Measurements from ENCODE around the gene LCN15.

LCN15 gene

DNA sequence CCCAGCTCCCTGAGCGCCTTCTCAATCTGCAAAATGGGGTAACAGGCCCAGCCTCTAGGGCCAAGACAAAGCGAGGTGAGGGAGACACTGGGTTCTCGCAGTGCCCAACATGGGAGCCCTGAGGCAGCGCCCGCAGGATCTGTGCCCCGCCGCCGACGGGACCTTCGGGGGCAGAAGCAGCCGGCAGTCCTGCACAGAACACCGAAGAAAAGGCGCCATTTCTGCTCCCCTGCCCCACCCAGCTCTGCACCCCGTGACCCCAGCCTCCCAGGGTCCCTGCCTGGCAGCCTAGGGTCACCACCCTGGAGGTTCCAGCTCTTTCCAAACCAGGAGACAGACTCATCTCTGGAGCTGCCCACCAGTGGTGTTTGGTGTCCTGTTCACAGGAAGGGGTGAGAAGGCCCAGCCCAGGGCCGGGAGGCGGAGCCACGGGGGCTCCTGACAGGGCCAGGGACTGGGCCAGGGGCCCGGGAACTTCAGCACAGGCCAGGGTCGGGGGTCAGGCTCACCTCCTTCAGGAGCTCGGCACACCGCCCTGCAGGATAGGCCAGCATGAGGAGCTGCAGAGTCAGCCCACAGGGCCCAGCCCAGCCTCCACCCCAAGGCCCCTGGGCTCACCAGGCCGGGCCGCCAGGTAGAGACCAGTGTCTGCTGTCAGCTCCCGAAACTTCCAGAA is 9.6 kb downstream of the LCN15 start (continued):
- TF ChIP-seq, protein P1, sequence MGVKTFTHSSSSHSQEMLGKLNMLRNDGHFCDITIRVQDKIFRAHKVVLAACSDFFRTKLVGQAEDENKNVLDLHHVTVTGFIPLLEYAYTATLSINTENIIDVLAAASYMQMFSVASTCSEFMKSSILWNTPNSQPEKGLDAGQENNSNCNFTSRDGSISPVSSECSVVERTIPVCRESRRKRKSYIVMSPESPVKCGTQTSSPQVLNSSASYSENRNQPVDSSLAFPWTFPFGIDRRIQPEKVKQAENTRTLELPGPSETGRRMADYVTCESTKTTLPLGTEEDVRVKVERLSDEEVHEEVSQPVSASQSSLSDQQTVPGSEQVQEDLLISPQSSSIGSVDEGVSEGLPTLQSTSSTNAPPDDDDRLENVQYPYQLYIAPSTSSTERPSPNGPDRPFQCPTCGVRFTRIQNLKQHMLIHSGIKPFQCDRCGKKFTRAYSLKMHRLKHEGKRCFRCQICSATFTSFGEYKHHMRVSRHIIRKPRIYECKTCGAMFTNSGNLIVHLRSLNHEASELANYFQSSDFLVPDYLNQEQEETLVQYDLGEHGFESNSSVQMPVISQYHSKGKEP (tag by site-specific recombination; IDR thresholded peaks at IDR 0.05) = no peak
- TF ChIP-seq EGR2 (tag by site-specific recombination; IDR thresholded peaks at IDR 0.05; ENCODE audit: low read depth) = no peak
- TF ChIP-seq, protein P2, sequence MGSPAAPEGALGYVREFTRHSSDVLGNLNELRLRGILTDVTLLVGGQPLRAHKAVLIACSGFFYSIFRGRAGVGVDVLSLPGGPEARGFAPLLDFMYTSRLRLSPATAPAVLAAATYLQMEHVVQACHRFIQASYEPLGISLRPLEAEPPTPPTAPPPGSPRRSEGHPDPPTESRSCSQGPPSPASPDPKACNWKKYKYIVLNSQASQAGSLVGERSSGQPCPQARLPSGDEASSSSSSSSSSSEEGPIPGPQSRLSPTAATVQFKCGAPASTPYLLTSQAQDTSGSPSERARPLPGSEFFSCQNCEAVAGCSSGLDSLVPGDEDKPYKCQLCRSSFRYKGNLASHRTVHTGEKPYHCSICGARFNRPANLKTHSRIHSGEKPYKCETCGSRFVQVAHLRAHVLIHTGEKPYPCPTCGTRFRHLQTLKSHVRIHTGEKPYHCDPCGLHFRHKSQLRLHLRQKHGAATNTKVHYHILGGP (tag by site-specific recombination; IDR thresholded peaks at IDR 0.05) = no peak
- no peak for TF ChIP-seq ZNF529 (tag by site-specific recombination; IDR thresholded peaks at IDR 0.05; ENCODE audit: insufficient replicate concordance)
- TF ChIP-seq ZNF626 (tag by site-specific recombination; IDR thresholded peaks at IDR 0.05) = no peak

DNA sequence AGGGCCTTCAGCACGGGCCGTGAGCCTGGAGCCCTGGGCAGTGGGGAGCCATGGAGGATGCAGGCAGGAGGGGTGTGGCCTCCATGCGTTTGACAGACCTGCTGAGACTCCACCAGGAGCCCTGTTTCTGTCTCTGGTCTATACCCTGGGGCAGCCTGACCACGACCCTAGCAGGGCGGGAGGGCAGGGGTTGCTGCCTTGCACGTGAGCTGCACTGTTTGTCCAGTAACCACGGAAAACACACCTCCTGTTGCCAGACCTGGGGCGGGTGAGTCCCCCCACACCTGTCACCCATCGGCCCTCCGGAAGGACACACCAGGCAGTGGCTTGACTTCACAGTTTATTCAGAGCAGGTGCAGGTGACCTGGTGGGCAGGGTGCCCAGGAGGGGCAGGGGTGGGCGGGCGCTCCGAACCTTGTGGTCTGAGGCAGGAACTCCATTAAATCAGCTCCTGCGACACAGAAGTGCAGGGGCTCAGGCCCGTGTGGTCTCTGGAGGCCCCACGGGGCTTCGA is 10.2 kb downstream of the LCN15 start:
- H3K4me1 ChIP-seq (ENCODE audit: control insufficient read depth, insufficient read depth, low read length) = no peaks in the 10 kb centered on the region
- POLR2A ChIA-PET = no interaction called here
- CTCF ChIA-PET = interaction anchor here (0.6 to 0.8 kb wide), 3 partner anchors 26 to 887 kb away, joined by 3 read pairs; no protein-coding TSS in a partner anchor
- H3K9me3 ChIP-seq (ENCODE audit: control insufficient read depth, insufficient read depth, low read depth, low read length) = no peaks in the 10 kb centered on the region
- no peak for TF ChIP-seq ZNF16 (tag by site-specific recombination; IDR thresholded peaks at IDR 0.05; ENCODE audit: low read depth)
- no peak for TF ChIP-seq ZBTB48 (tag by site-specific recombination; IDR thresholded peaks at IDR 0.05)
- TF ChIP-seq, protein P3, sequence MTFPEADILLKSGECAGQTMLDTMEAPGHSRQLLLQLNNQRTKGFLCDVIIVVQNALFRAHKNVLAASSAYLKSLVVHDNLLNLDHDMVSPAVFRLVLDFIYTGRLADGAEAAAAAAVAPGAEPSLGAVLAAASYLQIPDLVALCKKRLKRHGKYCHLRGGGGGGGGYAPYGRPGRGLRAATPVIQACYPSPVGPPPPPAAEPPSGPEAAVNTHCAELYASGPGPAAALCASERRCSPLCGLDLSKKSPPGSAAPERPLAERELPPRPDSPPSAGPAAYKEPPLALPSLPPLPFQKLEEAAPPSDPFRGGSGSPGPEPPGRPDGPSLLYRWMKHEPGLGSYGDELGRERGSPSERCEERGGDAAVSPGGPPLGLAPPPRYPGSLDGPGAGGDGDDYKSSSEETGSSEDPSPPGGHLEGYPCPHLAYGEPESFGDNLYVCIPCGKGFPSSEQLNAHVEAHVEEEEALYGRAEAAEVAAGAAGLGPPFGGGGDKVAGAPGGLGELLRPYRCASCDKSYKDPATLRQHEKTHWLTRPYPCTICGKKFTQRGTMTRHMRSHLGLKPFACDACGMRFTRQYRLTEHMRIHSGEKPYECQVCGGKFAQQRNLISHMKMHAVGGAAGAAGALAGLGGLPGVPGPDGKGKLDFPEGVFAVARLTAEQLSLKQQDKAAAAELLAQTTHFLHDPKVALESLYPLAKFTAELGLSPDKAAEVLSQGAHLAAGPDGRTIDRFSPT (tag by site-specific recombination; IDR thresholded peaks at IDR 0.05) = no peak
- no peak for TF ChIP-seq GLI4 (tag by site-specific recombination; IDR thresholded peaks at IDR 0.05)
- TF ChIP-seq, protein P4, sequence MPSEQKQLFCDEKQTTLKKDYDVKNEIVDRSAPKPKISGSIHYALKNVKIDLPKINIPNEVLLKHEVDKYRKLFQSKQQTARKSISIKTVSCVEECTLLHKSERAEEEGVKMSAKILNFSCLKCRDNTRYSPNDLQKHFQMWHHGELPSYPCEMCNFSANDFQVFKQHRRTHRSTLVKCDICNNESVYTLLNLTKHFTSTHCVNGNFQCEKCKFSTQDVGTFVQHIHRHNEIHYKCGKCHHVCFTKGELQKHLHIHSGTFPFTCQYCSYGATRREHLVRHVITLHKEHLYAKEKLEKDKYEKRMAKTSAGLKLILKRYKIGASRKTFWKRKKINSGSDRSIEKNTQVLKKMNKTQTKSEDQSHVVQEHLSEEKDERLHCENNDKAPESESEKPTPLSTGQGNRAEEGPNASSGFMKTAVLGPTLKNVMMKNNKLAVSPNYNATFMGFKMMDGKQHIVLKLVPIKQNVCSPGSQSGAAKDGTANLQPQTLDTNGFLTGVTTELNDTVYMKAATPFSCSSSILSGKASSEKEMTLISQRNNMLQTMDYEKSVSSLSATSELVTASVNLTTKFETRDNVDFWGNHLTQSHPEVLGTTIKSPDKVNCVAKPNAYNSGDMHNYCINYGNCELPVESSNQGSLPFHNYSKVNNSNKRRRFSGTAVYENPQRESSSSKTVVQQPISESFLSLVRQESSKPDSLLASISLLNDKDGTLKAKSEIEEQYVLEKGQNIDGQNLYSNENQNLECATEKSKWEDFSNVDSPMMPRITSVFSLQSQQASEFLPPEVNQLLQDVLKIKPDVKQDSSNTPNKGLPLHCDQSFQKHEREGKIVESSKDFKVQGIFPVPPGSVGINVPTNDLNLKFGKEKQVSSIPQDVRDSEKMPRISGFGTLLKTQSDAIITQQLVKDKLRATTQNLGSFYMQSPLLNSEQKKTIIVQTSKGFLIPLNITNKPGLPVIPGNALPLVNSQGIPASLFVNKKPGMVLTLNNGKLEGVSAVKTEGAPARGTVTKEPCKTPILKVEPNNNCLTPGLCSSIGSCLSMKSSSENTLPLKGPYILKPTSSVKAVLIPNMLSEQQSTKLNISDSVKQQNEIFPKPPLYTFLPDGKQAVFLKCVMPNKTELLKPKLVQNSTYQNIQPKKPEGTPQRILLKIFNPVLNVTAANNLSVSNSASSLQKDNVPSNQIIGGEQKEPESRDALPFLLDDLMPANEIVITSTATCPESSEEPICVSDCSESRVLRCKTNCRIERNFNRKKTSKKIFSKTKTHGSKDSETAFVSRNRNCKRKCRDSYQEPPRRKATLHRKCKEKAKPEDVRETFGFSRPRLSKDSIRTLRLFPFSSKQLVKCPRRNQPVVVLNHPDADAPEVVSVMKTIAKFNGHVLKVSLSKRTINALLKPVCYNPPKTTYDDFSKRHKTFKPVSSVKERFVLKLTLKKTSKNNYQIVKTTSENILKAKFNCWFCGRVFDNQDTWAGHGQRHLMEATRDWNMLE (tag by site-specific recombination; conservative IDR thresholded peaks at IDR 0.05; ENCODE audit: low read depth) = no peak
- TF ChIP-seq ZNF2 (tag by site-specific recombination; IDR thresholded peaks at IDR 0.05) = no peak
- TF ChIP-seq, protein P5, sequence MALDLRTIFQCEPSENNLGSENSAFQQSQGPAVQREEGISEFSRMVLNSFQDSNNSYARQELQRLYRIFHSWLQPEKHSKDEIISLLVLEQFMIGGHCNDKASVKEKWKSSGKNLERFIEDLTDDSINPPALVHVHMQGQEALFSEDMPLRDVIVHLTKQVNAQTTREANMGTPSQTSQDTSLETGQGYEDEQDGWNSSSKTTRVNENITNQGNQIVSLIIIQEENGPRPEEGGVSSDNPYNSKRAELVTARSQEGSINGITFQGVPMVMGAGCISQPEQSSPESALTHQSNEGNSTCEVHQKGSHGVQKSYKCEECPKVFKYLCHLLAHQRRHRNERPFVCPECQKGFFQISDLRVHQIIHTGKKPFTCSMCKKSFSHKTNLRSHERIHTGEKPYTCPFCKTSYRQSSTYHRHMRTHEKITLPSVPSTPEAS (tag by site-specific recombination; IDR thresholded peaks at IDR 0.05) = no peak
- no peak for TF ChIP-seq ZNF621 (tag by site-specific recombination; IDR thresholded peaks at IDR 0.05)
- TF ChIP-seq IKZF3 (tag by site-specific recombination; IDR thresholded peaks at IDR 0.05) = no peak
- TF ChIP-seq, protein P6, sequence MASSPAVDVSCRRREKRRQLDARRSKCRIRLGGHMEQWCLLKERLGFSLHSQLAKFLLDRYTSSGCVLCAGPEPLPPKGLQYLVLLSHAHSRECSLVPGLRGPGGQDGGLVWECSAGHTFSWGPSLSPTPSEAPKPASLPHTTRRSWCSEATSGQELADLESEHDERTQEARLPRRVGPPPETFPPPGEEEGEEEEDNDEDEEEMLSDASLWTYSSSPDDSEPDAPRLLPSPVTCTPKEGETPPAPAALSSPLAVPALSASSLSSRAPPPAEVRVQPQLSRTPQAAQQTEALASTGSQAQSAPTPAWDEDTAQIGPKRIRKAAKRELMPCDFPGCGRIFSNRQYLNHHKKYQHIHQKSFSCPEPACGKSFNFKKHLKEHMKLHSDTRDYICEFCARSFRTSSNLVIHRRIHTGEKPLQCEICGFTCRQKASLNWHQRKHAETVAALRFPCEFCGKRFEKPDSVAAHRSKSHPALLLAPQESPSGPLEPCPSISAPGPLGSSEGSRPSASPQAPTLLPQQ (tag by site-specific recombination; IDR thresholded peaks at IDR 0.05) = no peak
- no peak for TF ChIP-seq KLF8 (tag by site-specific recombination; IDR thresholded peaks at IDR 0.05)
- TF ChIP-seq FEZF1 (tag by site-specific recombination; IDR thresholded peaks at IDR 0.05) = no peak
- TF ChIP-seq ZNF426 (tag by site-specific recombination; IDR thresholded peaks at IDR 0.05) = no peak
- TF ChIP-seq ZNF223 (tag by site-specific recombination; IDR thresholded peaks at IDR 0.05) = no peak
- TF ChIP-seq, protein P7, sequence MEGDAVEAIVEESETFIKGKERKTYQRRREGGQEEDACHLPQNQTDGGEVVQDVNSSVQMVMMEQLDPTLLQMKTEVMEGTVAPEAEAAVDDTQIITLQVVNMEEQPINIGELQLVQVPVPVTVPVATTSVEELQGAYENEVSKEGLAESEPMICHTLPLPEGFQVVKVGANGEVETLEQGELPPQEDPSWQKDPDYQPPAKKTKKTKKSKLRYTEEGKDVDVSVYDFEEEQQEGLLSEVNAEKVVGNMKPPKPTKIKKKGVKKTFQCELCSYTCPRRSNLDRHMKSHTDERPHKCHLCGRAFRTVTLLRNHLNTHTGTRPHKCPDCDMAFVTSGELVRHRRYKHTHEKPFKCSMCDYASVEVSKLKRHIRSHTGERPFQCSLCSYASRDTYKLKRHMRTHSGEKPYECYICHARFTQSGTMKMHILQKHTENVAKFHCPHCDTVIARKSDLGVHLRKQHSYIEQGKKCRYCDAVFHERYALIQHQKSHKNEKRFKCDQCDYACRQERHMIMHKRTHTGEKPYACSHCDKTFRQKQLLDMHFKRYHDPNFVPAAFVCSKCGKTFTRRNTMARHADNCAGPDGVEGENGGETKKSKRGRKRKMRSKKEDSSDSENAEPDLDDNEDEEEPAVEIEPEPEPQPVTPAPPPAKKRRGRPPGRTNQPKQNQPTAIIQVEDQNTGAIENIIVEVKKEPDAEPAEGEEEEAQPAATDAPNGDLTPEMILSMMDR (tag by site-specific recombination; IDR thresholded peaks at IDR 0.05) = no peak
- TF ChIP-seq SCRT1 (tag by site-specific recombination; IDR thresholded peaks at IDR 0.05; ENCODE audit: borderline replicate concordance) = no peak
- no peaks in the 10 kb centered on the region for H3K36me3 ChIP-seq (ENCODE audit: control insufficient read depth in 2 of 2, insufficient read depth in 1 of 2, low read length in 2 of 2)
- no peak overlapping the region for H3K4me3 ChIP-seq (ENCODE audit: low read depth, low read length)
- no peak overlapping the region for H3K27ac ChIP-seq (ENCODE audit: extremely low read depth, low read depth, low read length)

Data from HEK293 (cell line).